IPS-11a (cell line): Measurements from ENCODE around the gene ATP9B.
"Not testable (repeated sequence)": the region's sequence is repeated elsewhere in the genome, so short reads cannot be mapped to it uniquely, and the experiment has no call there.

Source experiments
- H3K4me3 ChIP-seq: one replicate; pipeline ENCODE4 v1.5.1; 2013; ENCODE audit warnings: low read depth, low read length, control low read depth

The ATP9B gene

GRCh38 chr18:79070486-79070885 lies 1.3 kb downstream of the ATP9B start:
- peak overlapping the region; percentile 87 for H3K4me3 ChIP-seq

GRCh38 chr18:79071037-79071436 lies 1.8 kb downstream of the ATP9B start:
- no peak overlapping the region for H3K4me3 ChIP-seq

- H3K4me3 ChIP-seq: no peak overlapping the region
Measured at GRCh38 chr18:79071503-79072210, 2.5 kb downstream of the ATP9B start.

GRCh38 chr18:79072655-79073054 lies 3.5 kb downstream of the ATP9B start:
- not testable (repeated sequence) for H3K4me3 ChIP-seq

- H3K4me3 ChIP-seq: no peak overlapping the region
Measured at GRCh38 chr18:79077181-79077580, 8.0 kb downstream of the ATP9B start.

GRCh38 chr18:79078791-79079190 lies 9.6 kb downstream of the ATP9B start:
- H3K4me3 ChIP-seq: not testable (repeated sequence)

GRCh38 chr18:79092874-79093273 lies 23.7 kb downstream of the ATP9B start:
- no peak overlapping the region for H3K4me3 ChIP-seq

GRCh38 chr18:79093986-79094385 lies 24.8 kb downstream of the ATP9B start:
- H3K4me3 ChIP-seq: no peak overlapping the region

GRCh38 chr18:79095216-79095615 lies 26.0 kb downstream of the ATP9B start:
- H3K4me3 ChIP-seq: no peak overlapping the region

- no peak overlapping the region for H3K4me3 ChIP-seq
Measured at GRCh38 chr18:79100944-79101343, 31.8 kb downstream of the ATP9B start.

GRCh38 chr18:79102886-79103285 lies 33.7 kb downstream of the ATP9B start:
- H3K4me3 ChIP-seq: no peak overlapping the region

- H3K4me3 ChIP-seq: no peak overlapping the region
Measured at GRCh38 chr18:79104137-79104536, 34.9 kb downstream of the ATP9B start.

- no peak overlapping the region for H3K4me3 ChIP-seq
Measured at GRCh38 chr18:79105455-79105854, 36.3 kb downstream of the ATP9B start.

GRCh38 chr18:79106084-79106483 lies 36.9 kb downstream of the ATP9B start:
- no peak overlapping the region for H3K4me3 ChIP-seq

GRCh38 chr18:79107886-79108285 lies 38.7 kb downstream of the ATP9B start:
- no peak overlapping the region for H3K4me3 ChIP-seq

GRCh38 chr18:79108549-79109215 lies 39.5 kb downstream of the ATP9B start:
- no peak overlapping the region for H3K4me3 ChIP-seq

GRCh38 chr18:79111483-79111882 lies 42.3 kb downstream of the ATP9B start:
- H3K4me3 ChIP-seq: no peak overlapping the region

GRCh38 chr18:79117385-79117784 lies 48.2 kb downstream of the ATP9B start:
- no peak overlapping the region for H3K4me3 ChIP-seq

- no peak overlapping the region for H3K4me3 ChIP-seq
Measured at GRCh38 chr18:79117788-79118187, 48.6 kb downstream of the ATP9B start.

GRCh38 chr18:79118797-79119196 lies 49.6 kb downstream of the ATP9B start:
- H3K4me3 ChIP-seq: no peak overlapping the region

- no peak overlapping the region for H3K4me3 ChIP-seq
Measured at GRCh38 chr18:79121746-79122474, 52.7 kb downstream of the ATP9B start.

GRCh38 chr18:79123948-79124347 lies 54.8 kb downstream of the ATP9B start:
- no peak overlapping the region for H3K4me3 ChIP-seq
